ENCODE results near the gene NF2.

The NF2 gene

DNA sequence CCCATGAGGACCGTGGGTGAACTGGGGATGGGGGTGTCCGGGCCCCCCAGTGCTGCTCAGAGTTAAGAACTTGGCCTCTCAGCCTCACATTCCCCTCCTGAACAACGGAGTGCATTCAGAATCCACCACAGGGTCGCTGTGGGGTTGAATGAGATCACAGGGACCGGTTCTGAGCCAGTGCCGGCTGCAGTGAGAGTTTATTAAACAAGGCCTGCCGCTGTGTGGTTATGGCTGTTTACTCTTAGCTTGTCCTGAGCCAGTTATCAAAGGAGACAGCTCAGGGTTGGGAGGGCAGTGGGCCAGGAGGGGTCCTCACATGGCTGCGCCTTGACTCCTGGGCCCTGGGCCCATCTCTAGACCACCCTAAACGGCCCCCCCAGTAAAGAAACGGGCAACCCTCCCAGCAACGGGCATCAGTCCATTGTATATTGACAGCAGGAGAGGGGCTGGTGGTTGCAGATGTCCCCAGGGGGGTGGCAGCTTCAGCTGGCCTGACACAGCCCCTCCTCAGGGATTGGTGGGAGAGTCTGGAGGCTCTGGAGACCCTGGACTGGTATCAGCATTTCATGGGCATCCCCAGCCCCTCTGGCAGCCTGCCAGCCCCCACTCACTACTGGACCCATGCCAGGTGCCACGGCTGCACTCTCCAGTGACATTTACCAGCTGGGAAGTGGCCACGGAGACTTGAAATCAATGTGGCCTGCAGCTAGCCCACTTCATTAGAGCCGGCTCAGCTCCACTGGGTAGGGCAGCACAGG lies 101.3 kb downstream of the NF2 start:
- no peak for DNase-seq

DNA sequence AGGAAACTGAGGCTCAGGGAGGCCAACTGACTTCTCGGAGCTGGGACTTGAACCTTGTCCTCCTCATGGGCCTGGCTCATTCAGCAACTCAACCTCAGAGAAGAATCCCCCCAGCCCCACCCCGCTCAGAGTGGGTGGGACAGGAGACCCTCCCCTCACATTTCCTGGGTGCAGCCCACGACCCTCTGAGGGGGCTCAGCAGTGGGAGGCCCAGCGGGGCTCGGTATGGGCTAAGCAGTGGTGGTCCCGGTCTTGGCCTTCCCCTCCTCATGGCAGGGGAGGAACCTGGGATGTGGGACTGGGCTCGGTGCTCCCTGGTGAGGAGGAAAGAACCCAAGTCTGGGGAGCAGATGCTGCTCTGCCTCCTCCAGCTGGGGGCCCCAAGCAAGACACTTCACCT lies 102.2 kb downstream of the NF2 start:
- DNase-seq: no peak

DNA sequence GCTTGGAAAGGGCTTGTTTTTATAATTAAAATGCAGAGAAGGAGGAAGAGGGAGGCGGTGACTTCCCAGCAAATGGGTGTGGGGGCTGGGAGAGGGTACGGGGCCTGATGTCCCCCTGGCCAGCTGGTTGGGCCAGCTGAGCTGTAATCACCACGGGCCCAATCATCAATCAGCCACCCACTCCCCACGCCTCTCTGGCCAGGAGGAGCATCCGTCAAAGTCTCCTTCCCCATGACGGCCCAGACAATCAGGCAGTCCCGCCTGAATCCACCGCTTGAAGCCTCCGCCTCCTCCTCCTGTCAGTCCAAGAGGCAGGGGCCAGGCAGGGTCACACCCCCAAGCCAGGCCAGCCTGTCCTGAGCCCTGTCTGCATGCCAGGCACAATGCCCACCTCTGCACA lies 103.1 kb downstream of the NF2 start:
- DNase-seq: no peak

DNA sequence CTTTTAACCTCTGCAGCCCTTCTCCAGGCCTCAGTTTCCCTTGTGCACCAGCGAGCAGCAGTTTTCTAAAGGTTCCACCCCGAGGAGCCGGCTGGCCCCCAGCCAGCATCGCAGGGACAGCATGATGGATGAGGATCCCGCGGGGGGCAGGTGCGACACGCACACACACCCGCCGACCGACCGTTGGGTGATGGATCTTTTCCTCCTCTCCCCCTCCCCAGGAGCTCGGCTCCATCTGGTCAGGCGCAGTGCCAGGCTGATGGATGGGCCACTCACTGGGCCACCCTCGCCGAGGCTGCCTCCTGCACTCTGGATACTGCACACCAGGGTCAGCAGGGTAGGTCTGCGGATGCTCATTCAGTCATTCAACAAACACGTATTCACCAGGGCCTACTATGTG lies 103.6 kb downstream of the NF2 start:
- DNase-seq: no peak

DNA sequence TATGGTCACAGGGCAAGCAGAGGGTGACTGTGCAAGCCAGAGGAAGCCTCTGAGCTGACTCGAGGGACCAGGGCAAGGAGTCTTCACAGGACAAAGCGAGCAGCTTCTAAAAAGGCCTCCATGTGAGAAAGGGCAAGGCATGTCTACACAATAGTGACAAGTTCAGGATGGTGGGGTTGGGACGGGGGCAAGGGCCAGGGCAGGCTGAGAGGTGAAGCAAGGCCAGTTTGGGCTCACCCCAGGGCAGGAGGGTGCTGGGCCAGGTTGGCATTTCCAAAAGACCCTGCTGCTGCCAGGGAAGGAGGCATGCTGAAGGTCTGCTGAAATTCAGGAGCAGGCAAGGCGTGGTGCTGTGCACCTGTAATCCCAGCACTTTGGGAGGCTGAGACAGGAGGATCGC lies 104.0 kb downstream of the NF2 start:
- DNase-seq: no peak

DNA sequence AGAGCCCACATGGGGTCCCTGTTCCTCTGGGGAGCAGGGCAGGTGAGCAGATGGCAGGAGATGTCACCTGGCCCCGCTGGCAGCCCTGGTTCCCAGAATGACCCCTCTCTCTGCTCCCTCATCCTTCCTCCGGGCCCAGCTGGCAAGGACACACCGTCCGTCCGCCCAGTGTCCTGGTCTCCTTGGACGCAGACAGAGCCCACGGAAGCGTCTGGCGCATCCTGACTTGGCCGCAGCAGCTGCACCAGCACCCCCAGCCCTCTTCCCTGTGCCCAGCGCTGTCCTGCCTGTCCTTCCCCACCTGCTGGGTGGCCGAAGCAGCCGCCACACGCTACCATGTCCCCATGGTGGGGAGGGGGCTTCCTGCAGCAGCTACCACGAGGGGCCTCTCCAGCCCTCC lies 106.8 kb downstream of the NF2 start:
- no peak for DNase-seq

DNA sequence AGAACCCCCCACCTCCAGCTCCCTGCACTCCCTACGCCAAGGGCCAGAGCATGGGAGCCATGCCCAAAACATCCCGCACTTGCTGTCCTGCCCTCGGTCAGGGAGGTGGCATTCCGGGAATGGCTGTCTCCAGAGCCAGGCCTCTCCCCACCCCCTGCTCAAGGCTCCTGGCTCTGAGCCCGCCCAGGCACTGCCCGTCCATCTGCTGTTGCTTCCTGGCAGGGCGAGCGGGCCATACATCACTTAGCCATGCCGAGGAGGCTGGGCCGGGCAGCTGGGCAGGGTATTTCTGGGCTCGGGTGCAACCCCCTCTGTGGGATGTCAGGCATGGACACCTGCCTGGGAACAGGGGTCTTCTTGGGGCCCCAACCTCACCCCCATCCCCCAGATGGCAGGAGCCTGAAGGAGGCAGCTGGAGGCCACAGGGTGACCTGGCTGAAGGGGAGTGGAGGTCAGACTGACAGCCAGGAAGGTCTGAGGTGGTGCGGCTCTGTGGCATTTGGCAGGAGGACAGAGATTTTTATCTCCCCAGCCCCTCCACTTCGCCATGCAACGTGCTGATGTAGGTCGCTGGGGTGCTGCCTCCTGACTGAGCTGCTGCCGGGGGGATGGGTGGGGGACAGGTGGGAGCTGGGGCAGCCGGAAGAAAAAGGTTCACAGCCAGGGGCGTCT lies 107.6 kb downstream of the NF2 start:
- DNase-seq: no peak

DNA sequence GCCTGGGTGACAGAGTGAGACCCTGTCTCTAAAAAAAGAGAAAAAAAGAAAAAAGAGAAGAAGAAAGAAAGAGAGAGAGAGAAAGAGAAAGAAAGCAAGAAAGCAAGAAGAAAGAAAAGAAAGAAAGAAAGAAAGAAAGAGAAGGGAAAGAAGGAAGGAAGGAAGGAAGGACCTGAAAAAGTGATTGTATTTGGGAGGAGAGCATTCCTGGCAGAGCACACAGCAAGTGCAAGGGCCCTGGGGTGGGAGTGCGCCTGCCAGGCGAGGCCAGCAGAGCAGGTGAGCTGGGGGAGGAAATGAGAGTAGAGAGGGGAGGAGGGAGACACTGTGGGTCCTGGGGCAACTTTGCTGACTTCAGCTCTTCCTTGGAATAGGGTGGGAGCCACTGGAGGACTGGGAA lies 108.7 kb downstream of the NF2 start:
- DNase-seq: no peak

DNA sequence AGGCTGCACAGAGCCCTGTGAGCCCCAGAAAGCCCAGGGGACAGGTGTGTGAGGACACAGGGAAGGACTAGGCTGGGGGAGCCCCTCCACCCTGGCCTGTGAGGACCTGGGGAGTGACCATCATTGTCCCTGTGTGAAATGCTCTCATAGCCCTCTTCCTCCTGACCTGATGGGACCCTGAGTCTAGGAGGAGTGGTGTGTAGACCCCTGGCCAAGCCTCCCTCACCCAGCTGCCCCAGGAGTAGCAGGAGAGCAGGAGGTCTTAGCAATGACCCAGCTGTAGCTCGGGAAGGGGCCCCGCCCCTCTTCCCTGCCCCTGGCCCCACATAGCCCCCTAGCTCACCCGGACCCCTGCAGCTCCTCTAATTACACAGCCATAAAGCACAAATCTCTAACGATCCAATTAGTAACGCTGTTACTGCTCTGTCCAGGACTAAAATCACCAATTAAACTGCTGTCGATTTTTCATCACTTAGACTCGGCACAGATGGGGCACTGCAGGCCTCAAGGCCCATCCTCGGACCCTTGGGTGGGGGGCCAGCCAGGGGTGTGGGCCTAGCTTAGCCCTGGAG lies 109.8 kb downstream of the NF2 start:
- DNase-seq: no peak

DNA sequence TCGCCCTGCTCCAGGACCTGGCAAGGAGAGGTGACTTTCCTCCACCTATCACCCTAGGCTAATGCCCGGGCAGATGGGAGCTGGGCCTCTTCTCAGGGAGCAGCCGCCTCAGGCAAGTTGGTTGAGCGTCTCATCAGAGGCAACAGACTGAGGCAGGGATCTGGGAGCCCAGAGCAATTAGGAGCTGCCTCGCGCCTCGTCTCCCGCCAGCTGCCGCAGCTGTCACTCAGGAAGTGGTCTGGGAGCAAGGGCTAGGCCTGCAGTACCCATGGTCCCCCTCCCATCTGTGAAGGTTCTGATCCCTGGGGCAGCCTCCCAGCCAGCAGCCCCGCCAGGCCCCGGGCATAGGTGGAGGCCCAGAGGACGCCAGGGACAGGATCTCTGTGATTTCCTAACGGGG lies 111.8 kb downstream of the NF2 start:
- no peak for DNase-seq

DNA sequence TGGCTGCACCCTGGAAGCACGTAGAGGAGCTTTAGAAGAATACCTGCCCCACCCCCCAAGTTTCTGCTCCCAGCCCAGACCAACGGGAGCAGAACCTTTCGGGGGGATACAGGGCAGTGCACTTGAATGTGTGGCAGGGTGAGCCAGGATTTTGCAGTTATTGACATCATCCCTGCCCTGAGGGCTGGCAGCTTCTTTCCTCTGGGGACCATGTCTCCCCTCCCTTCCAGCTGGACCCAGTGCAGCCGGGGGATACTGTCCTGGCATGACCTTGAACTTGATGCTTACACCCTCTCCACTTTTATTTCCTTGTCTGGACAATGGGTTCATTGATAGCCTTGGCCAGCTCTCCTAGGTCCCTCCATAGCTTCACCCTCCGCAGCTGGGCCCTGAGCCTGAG lies 112.3 kb downstream of the NF2 start:
- DNase-seq: no peak

DNA sequence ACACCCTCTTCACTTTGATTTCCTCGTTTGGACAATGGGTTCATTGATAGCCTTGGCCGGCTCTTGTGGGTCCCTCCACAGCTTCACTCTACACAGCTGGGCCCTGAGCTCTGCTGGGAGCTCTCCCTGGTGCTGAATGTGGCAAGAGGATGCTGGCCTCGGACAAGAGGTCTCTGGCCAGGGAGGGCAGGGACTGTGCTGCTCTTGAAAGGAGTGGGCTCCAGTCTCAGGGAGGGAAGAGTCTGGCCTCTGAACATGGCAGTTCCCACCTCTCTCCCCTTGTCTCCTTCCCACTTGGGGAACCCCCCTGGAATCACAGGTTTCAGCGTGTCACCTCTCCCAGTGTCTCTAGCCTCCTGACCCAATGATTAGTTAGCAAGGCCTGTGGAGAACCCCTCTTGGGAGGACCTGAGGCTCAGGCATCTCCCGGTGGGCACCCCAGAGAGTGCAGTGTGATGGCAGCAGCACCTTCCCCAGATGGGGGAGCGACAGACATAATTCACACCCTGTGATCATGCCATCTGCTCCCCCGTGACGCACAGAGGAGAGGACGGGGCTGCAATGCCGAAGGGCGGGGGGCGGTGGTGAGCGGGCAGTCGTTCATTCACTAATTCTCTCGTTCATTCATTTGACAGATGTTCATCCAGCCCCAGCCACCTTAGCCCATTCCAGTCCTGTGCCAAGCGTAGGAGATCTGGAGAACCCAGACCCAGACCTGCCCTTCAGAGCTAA lies 113.5 kb downstream of the NF2 start:
- DNase-seq: peak; percentile 24

DNA sequence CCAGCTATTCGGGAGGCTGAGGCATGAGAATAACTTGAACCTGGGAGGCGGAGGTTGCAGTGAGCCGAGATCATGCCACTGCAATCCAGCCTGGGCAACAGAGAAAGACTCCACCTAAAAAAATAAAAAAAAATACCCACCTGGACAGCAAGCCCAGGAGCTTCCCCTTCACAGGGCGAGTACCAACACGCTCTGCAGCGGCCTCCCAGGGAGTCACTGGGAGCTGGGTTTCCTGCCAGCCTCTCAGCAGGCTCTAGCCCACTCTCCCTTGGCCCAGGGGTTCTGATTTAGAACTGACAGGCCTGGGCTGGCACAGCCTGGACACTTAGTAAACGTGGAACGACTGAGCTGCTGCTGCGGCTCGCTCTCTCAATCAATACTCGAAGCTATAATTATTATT lies 114.4 kb downstream of the NF2 start:
- no peak for DNase-seq

DNA sequence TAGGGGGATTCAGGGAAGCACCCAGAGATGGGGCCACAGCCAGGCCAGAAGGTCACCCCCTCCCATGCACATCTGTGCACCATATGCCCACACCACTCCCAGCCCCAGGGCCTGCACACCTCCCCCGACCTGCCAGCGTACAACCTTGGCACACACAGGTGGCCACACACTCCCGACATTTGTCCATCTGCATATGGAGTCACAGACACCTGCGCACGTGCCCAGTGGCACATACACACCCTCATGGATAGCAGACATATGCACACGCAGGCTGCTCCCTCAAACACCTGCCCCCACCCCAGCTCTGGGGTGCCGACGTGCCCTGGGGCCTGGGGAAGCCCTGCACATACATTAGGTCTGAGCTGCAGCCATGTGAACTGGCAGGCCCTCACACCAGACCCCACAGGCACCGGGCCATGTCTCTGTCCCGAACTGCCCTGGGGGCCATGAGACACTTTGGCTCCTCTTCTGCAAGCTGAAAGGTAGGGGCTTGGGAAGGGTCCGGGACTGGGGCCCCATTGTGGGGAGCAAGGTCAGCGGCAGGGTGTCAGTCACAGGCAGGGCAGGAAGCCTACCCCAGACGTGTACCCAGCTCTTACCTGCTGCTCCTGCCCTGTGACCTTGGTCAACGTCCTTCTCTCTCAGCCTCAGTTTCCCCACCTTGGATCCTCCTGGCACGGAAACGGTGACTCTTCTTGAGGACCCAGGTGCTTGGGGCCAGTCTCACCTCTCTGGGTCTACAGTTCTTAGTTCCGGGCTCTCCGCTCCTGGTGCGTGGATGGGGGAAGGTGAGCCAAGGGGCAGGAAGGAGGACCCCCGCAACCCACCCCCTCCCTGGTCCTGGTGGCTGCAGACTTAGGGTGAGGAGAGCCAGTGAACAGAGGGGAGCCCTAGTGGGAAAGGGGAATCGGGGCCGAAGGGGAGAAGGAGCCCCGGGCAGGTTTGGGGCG lies 115.8 kb downstream of the NF2 start:
- DNase-seq: no peak

DNA sequence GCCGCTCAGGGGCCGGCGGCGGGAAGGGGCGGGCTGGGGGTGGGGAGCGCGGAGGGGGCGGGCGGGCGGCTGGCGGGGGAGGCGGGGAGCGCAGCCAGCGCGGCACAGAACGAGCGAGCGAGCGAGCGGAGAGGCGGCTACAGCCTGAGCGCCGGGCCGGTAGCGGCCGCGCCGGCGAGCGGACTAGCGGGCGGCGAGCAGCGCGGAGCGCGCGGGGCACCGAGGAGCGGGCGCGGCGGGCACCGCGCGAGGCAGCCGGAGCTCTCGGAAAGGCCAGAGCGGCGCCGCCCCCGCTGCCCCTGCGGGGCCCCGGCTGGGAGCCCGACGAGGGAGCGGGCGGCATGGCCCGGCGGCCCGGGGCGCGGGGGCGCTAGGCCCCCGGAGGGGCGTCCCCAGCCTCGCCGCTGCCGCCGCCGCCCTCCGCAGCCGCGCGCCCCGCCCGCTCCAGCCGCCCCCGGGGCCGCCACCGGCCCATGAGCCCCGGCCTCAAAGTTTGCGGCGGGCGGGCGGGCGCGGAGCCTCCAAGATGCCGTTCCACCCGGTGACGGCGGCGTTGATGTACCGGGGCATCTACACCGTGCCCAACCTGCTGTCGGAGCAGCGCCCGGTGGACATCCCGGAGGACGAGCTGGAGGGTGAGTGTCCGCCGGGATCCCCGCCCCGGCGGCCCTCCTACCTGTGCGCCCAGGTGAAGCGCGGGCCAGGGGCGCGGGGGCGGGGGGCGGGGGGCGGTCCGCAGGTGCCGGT lies 116.6 kb downstream of the NF2 start, which contains the start of gene CABP7:
Gene CABP7 (plus strand): TSS at position 105 of the 747 bp plus-strand sequence. CDS start 422 bp downstream, at position 527.
- DNase-seq: no peak

DNA sequence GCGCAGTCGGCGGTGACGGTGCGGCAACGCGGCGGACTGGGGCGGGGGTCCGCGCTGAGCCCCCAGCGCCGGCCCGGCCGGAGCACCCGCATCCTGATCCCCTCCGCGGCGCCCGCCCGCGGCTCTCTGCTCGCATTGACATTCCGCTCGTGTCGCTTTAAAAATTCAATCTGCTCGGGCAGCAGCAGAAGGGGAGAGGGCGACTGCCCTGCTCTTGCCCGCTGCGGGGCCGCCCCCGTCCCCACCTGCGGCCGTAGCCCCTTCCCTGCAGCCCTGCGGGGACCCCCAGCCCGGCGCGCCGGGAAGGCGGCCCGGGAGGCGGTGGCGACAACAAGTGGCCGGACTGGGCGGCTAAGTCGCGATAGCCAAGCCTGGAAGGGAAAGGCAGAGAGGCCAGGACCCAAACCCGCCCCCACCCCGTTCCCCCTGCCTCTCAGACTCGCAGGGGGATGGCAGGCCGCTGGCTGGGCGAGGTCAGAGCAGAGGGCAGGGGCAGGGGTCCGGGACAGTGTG lies 117.4 kb downstream of the NF2 start:
- no peak for DNase-seq

DNA sequence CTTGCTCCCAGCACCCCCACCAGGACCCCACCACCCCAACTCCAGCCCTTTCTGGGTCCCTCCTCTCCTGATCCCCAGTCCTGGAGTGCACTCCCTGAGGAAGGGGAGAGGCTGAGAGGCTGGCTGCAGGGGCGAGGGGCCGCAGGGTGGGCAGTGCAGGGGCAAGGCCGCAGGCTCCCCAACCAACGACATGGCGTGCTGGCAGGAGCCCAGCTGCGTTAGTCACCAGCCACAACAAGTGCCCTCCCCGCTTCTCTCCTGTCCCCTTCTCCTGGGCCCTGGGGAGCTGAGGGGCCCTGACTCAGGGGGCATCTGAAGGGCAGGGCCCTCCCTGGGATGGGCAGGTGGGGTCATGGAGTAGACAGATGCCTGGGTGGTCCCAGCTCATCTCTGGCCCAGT lies 118.7 kb downstream of the NF2 start:
- no peak for DNase-seq

DNA sequence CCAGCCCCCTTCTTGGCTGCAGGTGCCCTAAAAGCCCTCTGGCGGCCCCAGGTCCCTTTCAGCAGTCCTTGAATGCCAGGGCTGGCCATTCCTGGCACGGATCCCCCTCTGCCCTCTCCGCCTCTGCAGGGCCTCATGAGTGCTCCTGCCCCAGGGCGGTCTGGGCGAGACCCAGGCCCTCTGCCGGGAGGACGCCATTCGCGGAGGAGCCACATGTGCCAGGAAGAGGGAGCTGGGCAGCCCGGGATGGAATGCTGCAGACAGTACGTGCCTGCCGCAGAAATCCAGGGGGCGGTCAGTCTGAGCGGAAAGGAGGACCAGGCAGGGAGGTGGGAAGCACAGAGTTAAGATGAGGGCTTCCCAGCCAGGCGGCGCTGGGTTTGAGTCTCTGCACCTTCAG lies 119.2 kb downstream of the NF2 start:
- no peak for DNase-seq

DNA sequence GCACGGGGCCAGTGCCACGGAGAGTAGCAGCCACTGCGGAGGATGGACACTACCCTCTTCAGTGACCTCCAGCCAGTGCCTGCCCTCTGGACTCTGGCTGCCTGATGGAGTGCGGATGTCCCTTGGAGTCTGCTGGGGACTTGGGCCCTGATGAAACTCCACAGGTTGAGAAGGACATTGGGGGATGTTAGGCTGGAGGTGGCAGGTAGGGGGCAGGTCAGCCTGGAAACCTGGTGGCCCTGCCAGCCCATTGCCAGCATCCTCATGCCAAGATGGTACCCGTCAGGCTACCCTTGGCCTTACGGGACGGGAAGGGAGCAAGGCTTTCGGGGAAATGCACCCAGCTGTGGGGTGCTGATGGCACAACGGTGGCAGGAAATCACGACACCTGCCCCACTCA lies 120.3 kb downstream of the NF2 start:
- DNase-seq: no peak

DNA sequence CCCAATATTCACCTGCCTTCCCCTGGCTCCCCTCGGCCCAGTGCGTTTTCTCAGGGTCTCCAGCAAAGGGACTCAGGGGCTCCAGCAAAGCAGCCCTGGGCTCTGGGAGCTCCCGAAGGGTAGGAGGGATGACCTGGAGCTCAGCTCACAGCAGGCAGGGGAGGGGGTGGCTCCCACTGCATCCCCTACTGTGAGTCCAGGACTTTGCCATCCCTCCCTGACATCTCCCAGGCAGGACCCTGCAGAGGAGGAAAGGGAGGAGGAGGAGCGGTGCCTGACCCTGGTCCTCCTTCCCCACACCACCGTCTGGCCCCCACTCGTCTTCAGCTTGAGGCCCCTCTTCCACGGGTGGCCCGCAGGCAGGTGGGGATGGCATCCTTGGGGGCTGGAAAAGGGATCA lies 121.4 kb downstream of the NF2 start:
- no peak for DNase-seq

DNA sequence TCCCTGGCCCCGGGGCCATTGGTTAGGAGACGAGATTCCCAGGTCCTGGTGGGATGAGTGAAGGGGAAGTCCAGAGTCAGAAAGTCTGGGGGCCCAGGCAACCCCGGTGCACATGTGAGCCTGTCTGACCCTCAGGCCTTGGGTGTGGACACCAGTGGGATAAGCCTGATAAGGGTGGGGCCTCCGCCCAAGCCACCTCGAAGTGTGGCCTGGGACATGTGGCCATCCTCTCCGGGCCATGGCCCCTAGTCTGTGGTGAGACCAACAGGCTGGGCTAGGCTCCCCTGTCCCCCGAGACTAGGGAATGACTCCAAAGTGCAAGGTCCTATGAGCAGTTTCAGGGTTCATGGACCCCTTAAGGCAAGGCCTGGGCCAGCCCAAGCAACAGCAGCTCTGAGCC lies 122.7 kb downstream of the NF2 start:
- DNase-seq: no peak
